ENCODE measurements around the gene KIF5A.

KIF5A gene

GRCh38 chr12:57623811-57624390 is 74.1 kb downstream of the KIF5A start:
- no peak for DNase-seq (ENCODE audit: extremely low read depth, low read depth)
- TF ChIP-seq CTCF (IDR thresholded peaks at IDR 0.05; ENCODE audit: low read depth, low read length), result no peak

DNA sequence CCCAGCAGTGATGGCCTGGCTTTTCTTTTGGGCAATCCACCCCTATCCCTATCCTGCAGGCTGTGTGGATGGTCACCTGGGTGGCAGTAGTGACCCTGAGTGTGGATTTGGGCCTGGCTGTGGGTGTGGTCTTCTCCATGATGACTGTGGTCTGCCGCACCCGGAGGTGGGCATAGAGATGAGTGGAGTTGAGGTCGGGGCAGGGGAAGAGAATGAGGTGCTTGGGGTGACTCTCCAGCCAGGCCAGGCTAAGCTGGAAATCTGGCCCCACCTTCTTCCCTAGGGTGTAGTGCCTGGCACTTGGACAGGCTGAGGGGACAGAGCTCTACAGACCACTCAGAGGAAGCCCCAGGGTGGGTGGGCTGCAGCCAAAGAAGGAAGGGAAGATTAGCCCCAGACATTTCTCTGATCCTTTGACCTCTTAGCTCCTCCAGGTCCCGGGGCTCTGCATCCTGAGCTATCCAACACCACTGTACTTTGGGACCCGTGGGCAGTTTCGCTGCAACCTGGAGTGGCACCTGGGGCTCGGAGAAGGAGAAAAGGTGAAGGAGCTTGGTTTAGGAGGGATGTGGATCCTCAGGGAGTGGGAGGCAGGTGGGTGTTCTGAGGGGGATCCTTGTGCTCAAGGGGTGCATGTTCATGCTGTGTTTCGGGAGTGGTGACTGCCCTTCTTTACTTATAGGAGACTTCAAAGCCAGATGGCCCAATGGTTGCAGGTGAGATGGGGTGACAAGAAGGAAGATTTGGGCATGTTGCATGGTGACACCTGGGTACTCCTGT is 74.8 kb downstream of the KIF5A start:
- no peak for TF ChIP-seq CTCF (IDR thresholded peaks at IDR 0.05; ENCODE audit: low read depth, low read length)
- DNase-seq (ENCODE audit: extremely low read depth, low read depth), result no peak

GRCh38 chr12:57625261-57626032 is 75.6 kb downstream of the KIF5A start:
- no peak for TF ChIP-seq CTCF (IDR thresholded peaks at IDR 0.05; ENCODE audit: low read depth, low read length)
- DNase-seq (ENCODE audit: extremely low read depth, low read depth), result no peak

DNA sequence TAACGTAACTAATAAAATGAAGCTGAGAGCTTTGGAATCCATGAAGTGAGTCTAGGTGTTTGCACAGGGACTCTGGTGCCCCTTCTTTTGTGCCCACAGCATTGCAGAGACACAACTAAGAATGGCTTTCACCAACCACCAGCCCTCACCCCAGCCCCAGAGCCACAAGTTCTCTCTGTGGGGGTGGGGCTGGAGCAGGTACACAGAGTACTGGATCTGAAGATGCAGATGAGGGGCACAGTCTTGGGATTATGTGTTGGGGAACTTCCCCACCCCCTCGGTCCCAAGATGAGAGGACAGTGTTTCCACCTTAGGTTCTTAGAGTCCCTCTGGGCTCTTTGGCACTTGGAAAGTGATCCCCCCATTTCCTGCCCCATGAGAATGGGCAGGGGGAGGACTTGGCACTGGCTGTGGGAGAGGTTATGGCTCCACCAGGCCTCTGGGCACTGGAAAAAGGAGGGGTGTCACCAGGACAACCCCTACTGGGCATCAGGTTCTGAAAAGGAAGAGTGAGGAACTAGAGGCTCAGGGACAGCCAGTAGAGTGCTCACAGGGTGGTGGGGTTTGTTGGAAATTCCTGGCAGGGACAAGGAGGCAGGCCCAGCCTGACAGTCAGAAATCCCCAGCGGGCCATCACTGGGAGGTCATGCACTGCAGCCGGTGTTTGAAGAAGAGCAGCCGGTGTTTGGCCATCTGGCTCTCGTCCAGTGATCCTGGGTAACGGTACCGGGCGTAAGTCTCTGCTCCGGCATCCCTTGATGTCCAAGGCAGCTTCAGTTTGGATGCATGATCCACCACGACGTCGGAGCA is 76.5 kb downstream of the KIF5A start:
- DNase-seq (ENCODE audit: extremely low read depth, low read depth), result no peak

GRCh38 chr12:57626921-57627445 is 77.1 kb downstream of the KIF5A start:
- TF ChIP-seq CTCF (IDR thresholded peaks at IDR 0.05; ENCODE audit: low read depth, low read length), result no peak
- DNase-seq (ENCODE audit: extremely low read depth, low read depth), result no peak

More for the DNA sequence above, 76.5 kb downstream of the KIF5A start:
- TF ChIP-seq CTCF (IDR thresholded peaks at IDR 0.05; ENCODE audit: low read depth, low read length), result no peak

- no peak for DNase-seq (ENCODE audit: extremely low read depth, low read depth)
- TF ChIP-seq CTCF (IDR thresholded peaks at IDR 0.05; ENCODE audit: low read depth, low read length), result no peak
Measured at GRCh38 chr12:57627501-57628279, 77.8 kb downstream of the KIF5A start.
